DND-41 (cell line): ENCODE measurements around the gene GSAP.
"Not testable (repeated sequence)": the region's sequence is repeated elsewhere in the genome, so short reads cannot be mapped to it uniquely, and the experiment has no call there.

ENCODE experiments used
- ATAC-seq: fragments of 200-7000 bp; cut with Tn5 transposase; 3 replicates; pipeline ENCODE4 v1.9.1; 2021; ENCODE audit warnings: low read depth; ENCODE audit not compliant: insufficient read depth
- DNase-seq: peaks from one replicate; pipeline ENCODE4 v3.0.0-alpha.2; 2020
- H2AFZ ChIP-seq: 2 replicates; pipeline ENCODE4 v1.6.0; 2012; ENCODE audit warnings: low read depth, low read length
- H3K27ac ChIP-seq: 2 replicates; pipeline ENCODE4 v1.5.1; 2012; ENCODE audit warnings: low read length, inconsistent platforms
- H3K27me3 ChIP-seq: fragments of 200-600 bp; sonication (generic); 2 replicates; pipeline ENCODE4 v1.6.0; 2012; ENCODE audit warnings: low read length, mild to moderate bottlenecking, inconsistent platforms; ENCODE audit not compliant: insufficient read depth, poor library complexity
- H3K36me3 ChIP-seq: 2 replicates; pipeline ENCODE4 v1.5.1; 2012; ENCODE audit warnings: low read length, inconsistent platforms; ENCODE audit not compliant: insufficient read depth
- H3K4me1 ChIP-seq: 2 replicates; pipeline ENCODE4 v1.5.1; 2012; ENCODE audit warnings: mild to moderate bottlenecking, low read length; ENCODE audit not compliant: insufficient read depth
- H3K4me2 ChIP-seq: 2 replicates; pipeline ENCODE4 v1.6.0; 2012; ENCODE audit warnings: mild to moderate bottlenecking, moderate library complexity, low read length, inconsistent platforms; ENCODE audit not compliant: insufficient read depth
- H3K4me3 ChIP-seq, 2 experiments: fragments of 200-600 bp in 1 of 2; shearing (Covaris generic) in 1 of 2; 2 replicates each; pipeline ENCODE4 v1.5.1; 2012 to 2016; ENCODE audit warnings: inconsistent platforms in 2 of 2, low read length in 2 of 2, mild to moderate bottlenecking in 2 of 2, low read depth in 1 of 2, moderate library complexity in 1 of 2
- H3K79me2 ChIP-seq: 2 replicates; pipeline ENCODE4 v1.6.0; 2012; ENCODE audit warnings: low read length, inconsistent platforms; ENCODE audit not compliant: insufficient read depth
- H3K9ac ChIP-seq: 2 replicates; pipeline ENCODE4 v1.6.0; 2012; ENCODE audit warnings: low read depth, mild to moderate bottlenecking, inconsistent platforms, low read length, moderate library complexity
- H3K9me3 ChIP-seq: 2 replicates; pipeline ENCODE4 v1.5.1; 2012; ENCODE audit warnings: low read length, moderate library complexity, mild to moderate bottlenecking, inconsistent platforms; ENCODE audit not compliant: insufficient read depth, severe bottlenecking
- H4K20me1 ChIP-seq: 2 replicates; pipeline ENCODE4 v1.6.0; 2012; ENCODE audit warnings: low read length; ENCODE audit not compliant: insufficient read depth
- CTCF ChIP-seq: IDR thresholded peaks from 2 replicates; pipeline ENCODE4 v1.5.1; 2012; ENCODE audit warnings: borderline replicate concordance, low read length, moderate library complexity, mild to moderate bottlenecking; ENCODE audit not compliant: poor library complexity, severe bottlenecking; ENCODE audit errors: extremely low read depth
- EZH2 ChIP-seq: IDR thresholded peaks from 3 replicates; pipeline ENCODE4 v1.6.1; 2012; ENCODE audit warnings: borderline replicate concordance, low read depth, mild to moderate bottlenecking, moderate library complexity, low read length, inconsistent platforms; ENCODE audit not compliant: severe bottlenecking

GSAP gene

DNA sequence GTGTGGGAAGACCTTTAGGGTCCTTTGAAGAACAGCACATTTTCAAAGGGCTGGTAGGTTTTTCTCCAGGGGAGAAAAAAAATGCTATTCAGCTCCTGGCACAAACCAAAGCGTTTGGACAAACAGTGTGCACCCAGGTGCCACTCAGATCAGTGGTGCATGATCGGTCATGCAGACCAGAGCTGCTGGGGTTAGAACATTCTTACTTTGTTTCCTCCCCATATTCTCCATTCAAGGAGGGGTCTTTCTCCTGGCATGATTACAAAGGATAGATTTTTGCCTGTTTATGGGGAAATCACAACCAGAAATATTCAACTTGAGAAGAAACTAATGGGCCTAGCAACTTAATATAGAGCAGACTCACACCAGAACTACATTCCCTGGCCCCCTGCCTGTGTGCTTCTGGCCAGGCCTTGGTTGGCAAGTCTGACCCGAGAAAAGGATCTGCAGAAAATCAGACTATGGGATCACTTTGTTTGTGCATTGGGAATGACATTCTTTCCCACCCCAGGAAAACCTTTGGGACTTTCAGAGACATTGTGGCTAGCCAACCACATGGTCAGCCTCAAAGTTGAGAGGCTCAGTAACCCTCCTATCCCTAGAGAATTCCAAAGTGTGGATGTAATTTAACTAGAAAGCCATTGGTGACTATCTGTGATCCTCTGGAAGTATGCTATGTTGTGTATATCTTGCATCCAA, 134.2 kb downstream of the GSAP start:
- no peak for ATAC-seq
- DNase-seq = no peak
- H3K4me3 ChIP-seq = no peak overlapping the region
- H3K4me2 ChIP-seq = no peak overlapping the region
- no peaks in the 10 kb centered on the region for H4K20me1 ChIP-seq
- H3K36me3 ChIP-seq = peaks cover 6% of the 10 kb centered on the region; the same call in 1 of the 2 replicates
- no peaks in the 10 kb centered on the region for H3K27me3 ChIP-seq
- H3K9me3 ChIP-seq = no peaks in the 10 kb centered on the region
- no peak overlapping the region for H3K27ac ChIP-seq
- H3K9ac ChIP-seq = no peak overlapping the region
- no peaks in the 10 kb centered on the region for H3K4me1 ChIP-seq
- no peak overlapping the region for H2AFZ ChIP-seq
- H3K79me2 ChIP-seq = no peaks in the 10 kb centered on the region
- TF ChIP-seq EZH2 (no peak), CTCF (no peak)

DNA sequence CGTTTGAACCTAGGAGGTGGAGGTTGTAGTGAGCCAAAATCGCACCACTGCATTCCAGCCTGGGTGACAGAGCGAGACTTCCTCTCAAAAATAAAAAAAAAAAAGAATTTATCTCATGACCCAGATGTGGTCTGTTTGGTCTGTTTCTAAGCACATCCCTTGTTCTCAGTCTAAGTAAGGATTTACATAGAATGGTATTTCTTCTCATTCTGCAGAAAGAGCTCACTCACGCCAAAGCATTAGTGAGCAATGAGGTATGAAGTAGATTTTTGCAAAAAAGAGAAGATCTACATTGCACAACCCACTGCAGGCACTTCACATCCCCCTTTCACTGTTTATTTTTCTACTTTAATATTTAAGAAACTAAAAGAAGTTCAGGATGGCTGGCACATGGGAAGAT, 140.0 kb downstream of the GSAP start:
- H3K9ac ChIP-seq = no peak overlapping the region
- no peaks in the 10 kb centered on the region for H3K4me1 ChIP-seq
- H3K4me2 ChIP-seq = no peak overlapping the region
- TF ChIP-seq CTCF = no peak
- TF ChIP-seq EZH2 = no peak
- no peak overlapping the region for H3K27ac ChIP-seq
- no peaks in the 10 kb centered on the region for H3K79me2 ChIP-seq
- H3K36me3 ChIP-seq = peaks cover 14% of the 10 kb centered on the region
- H3K27me3 ChIP-seq = no peaks in the 10 kb centered on the region
- H3K4me3 ChIP-seq = no peak overlapping the region
- H3K9me3 ChIP-seq = no peaks in the 10 kb centered on the region
- ATAC-seq = no peak
- H2AFZ ChIP-seq = no peak overlapping the region
- DNase-seq = no peak
- no peaks in the 10 kb centered on the region for H4K20me1 ChIP-seq

- not testable (repeated sequence) for H3K27ac ChIP-seq, ATAC-seq, H4K20me1 ChIP-seq, H3K27me3 ChIP-seq, H3K4me1 ChIP-seq, H3K9me3 ChIP-seq, H3K79me2 ChIP-seq, H3K9ac ChIP-seq, H3K4me2 ChIP-seq, H2AFZ ChIP-seq, H3K4me3 ChIP-seq, DNase-seq
- peaks cover 15% of the 10 kb centered on the region for H3K36me3 ChIP-seq
These were observed 140.5 kb downstream of the GSAP start for GRCh38 chr7:77275663-77276062.

- no peak overlapping the region for H2AFZ ChIP-seq
- H3K36me3 ChIP-seq = peaks cover 13% of the 10 kb centered on the region
- DNase-seq = no peak
- H3K4me3 ChIP-seq = no peak overlapping the region
- no peak overlapping the region for H3K4me2 ChIP-seq
- H3K4me1 ChIP-seq = no peaks in the 10 kb centered on the region
- no peaks in the 10 kb centered on the region for H4K20me1 ChIP-seq
- H3K9me3 ChIP-seq = no peaks in the 10 kb centered on the region
- H3K79me2 ChIP-seq = no peaks in the 10 kb centered on the region
- TF ChIP-seq EZH2 = no peak
- no peak for TF ChIP-seq CTCF
- ATAC-seq = no peak
- no peak overlapping the region for H3K9ac ChIP-seq
- H3K27me3 ChIP-seq = no peaks in the 10 kb centered on the region
- no peak overlapping the region for H3K27ac ChIP-seq
These were observed 144.4 kb downstream of the GSAP start for GRCh38 chr7:77271766-77272165.
